GM06990 (cell line): ENCODE measurements around the gene OR6B1.

Experiments used
- DNase-seq: peaks from one replicate; pipeline ENCODE4 v3.0.0-alpha.2; 2011; ENCODE audit not compliant: insufficient read length; ENCODE audit errors: extremely low read depth
- H3K27me3 ChIP-seq: replicated peaks from 2 replicates; pipeline ENCODE4 v1.6.0; 2011; ENCODE audit warnings: low read length; ENCODE audit not compliant: control insufficient read depth, insufficient read depth
- H3K36me3 ChIP-seq: 2 replicates; pipeline ENCODE4 v1.5.1; 2011; ENCODE audit warnings: low read length; ENCODE audit not compliant: control insufficient read depth, insufficient read depth
- H3K4me3 ChIP-seq: replicated peaks from 2 replicates; pipeline ENCODE4 v1.5.1; 2011; ENCODE audit warnings: low read depth, mild to moderate bottlenecking, control low read depth, low read length
- CTCF ChIP-seq: IDR thresholded peaks from 2 replicates; pipeline ENCODE4 v1.5.1; 2011; ENCODE audit warnings: low read length, control low read depth, mild to moderate bottlenecking, inconsistent platforms; ENCODE audit not compliant: insufficient read depth, poor library complexity, severe bottlenecking

The OR6B1 gene

GRCh38 chr7:143960813-143961610 lies 39.1 kb upstream of the OR6B1 start:
- no peak for TF ChIP-seq CTCF
- no peaks in the 10 kb centered on the region for H3K36me3 ChIP-seq
- no peak for DNase-seq

GRCh38 chr7:143965280-143965679 lies 34.8 kb upstream of the OR6B1 start:
- Histone ChIP-seq H3K4me3 (no peak overlapping the region), H3K36me3 (no peaks in the 10 kb centered on the region), H3K27me3 (no peaks in the 10 kb centered on the region)
- DNase-seq = no peak
- TF ChIP-seq CTCF = no peak

More at GRCh38 chr7:143960813-143961610, 39.1 kb upstream of the OR6B1 start:
- H3K4me3 ChIP-seq = no peak overlapping the region
- H3K27me3 ChIP-seq = no peaks in the 10 kb centered on the region

GRCh38 chr7:143967398-143967797 lies 32.7 kb upstream of the OR6B1 start:
- no peak for DNase-seq
- Histone ChIP-seq H3K36me3 (no peaks in the 10 kb centered on the region), H3K27me3 (no peaks in the 10 kb centered on the region), H3K4me3 (no peak overlapping the region)
- TF ChIP-seq CTCF = no peak

- Histone ChIP-seq H3K27me3 (no peaks in the 10 kb centered on the region), H3K36me3 (no peaks in the 10 kb centered on the region), H3K4me3 (no peak overlapping the region)
- no peak for TF ChIP-seq CTCF
- no peak for DNase-seq
Observed at GRCh38 chr7:143973870-143974416, 26.2 kb upstream of the OR6B1 start.

- H3K4me3 ChIP-seq = no peak overlapping the region
Observed at GRCh38 chr7:143974459-143974858, 25.7 kb upstream of the OR6B1 start.

More at GRCh38 chr7:143974459-143974858, 25.7 kb upstream of the OR6B1 start:
- H3K27me3 ChIP-seq = no peaks in the 10 kb centered on the region
- TF ChIP-seq CTCF = no peak
- no peak for DNase-seq
- H3K36me3 ChIP-seq = no peaks in the 10 kb centered on the region
